Measurements from ENCODE around the gene AUH. TPM values are rescaled to one million over a fixed set of nuclear protein-coding genes. Genes with fewer than 3 reads are reported as not detected.

Gene AUH
- total RNA-seq, 2 experiments from 2014 or later = 15.5 to 15.6 TPM

DNA sequence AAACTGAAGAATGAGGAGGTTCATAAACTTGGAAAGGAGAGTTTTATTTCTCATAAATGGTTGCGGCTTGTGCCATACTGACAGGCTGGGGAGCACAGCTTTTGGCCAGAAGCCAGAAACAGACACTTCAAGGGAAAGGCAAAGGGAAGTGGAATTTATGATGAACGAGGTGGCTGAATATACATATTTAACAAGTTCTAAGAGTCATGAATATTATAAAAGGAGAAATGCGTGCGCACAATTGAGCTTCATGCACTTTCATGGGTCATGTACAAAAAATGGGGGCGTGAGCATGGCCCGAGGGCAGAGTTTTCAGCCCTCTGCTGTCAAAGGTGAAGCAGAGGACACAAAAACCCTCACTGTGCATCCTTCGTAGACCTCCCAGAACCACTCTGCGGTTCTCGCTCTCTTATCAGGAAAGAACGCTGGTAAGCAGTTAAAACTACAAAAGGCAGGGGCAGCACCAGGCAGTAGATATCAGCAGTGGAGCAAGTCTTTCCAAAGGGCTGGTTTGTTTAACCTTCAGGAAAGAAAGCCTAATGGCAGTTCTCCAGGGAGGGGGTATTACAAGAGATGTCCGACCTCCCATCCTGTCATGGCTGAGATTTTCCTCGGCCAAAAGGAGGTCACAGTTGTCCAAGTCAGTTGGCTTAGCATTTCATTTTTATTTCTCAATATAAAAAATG, 29.0 kb downstream of the AUH start:
- DNase-seq = no peak
- Mint-ChIP-seq H3K4me3 (no peak overlapping the region), H3K27ac (no peak overlapping the region), H3K36me3 (ENCODE audit: low read depth) (peaks cover 44% of the 10 kb centered on the region), H3K27me3 (ENCODE audit: low read depth) (no peaks in the 10 kb centered on the region), H3K9me3 (ENCODE audit: insufficient read depth) (no peaks in the 10 kb centered on the region), H3K4me1 (ENCODE audit: low read depth) (peaks cover 5% of the 10 kb centered on the region)
- no peak for ATAC-seq
- ChIA-PET CTCF (no interaction called here), POLR2A (no interaction called here)

DNA sequence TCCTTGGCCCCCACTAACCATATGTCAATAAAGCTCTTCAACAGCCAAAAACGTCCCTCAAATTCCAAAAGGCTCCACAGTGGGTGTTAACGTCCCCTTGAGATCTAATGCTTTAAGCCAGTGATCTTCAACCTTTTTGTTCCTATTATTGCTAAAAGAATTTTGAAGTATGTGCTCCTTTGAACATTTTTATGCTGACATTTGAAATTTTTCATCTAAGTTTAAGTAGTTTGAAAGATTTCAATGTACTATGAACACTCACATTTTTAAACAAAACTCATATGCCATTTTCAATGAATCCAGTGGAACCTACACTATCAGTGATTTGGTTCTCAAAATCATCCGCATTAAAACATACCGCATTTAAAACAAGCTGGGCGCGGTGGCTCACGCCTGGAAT, 29.9 kb downstream of the AUH start:
- no peaks in the 10 kb centered on the region for H3K9me3 Mint-ChIP-seq (ENCODE audit: insufficient read depth)
- no peak for DNase-seq
- H3K27me3 Mint-ChIP-seq (ENCODE audit: low read depth) = no peaks in the 10 kb centered on the region
- peaks cover 2% of the 10 kb centered on the region for H3K4me1 Mint-ChIP-seq (ENCODE audit: low read depth)
- ChIA-PET POLR2A (no interaction called here), CTCF (no interaction called here)
- peaks cover 46% of the 10 kb centered on the region for H3K36me3 Mint-ChIP-seq (ENCODE audit: low read depth)
- no peak overlapping the region for H3K27ac Mint-ChIP-seq
- H3K4me3 Mint-ChIP-seq = no peak overlapping the region
- no peak for ATAC-seq

DNA sequence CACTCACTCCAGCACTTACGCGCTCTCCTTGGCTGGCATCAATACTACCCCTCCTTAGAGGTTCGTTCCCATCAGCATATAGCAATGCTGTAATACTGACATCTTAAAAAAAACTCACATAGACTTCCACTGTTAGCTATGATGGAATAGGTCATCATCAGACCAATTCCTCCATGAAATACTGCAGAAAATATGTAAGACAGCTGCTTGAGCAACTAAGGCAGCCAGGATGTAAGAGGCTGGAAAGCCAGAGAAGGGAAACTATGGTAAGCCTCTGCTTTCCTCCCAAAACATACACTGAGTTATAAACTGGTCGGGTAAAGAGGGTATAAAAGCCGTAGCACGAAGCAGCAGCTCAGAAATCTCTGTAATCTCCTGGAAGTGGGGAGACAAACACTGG, 33.5 kb downstream of the AUH start:
- H3K4me3 Mint-ChIP-seq = no peak overlapping the region
- H3K36me3 Mint-ChIP-seq (ENCODE audit: low read depth) = peaks cover 52% of the 10 kb centered on the region
- DNase-seq = no peak
- H3K27ac Mint-ChIP-seq = no peak overlapping the region
- no peaks in the 10 kb centered on the region for H3K9me3 Mint-ChIP-seq (ENCODE audit: insufficient read depth)
- no peaks in the 10 kb centered on the region for H3K4me1 Mint-ChIP-seq (ENCODE audit: low read depth)
- H3K27me3 Mint-ChIP-seq (ENCODE audit: low read depth) = no peaks in the 10 kb centered on the region
- CTCF ChIA-PET = interaction anchor here (1.1 kb wide), 1 partner anchor 13 kb away, joined by 3 read pairs; no protein-coding TSS in a partner anchor
- POLR2A ChIA-PET = no interaction called here
- ATAC-seq = no peak

DNA sequence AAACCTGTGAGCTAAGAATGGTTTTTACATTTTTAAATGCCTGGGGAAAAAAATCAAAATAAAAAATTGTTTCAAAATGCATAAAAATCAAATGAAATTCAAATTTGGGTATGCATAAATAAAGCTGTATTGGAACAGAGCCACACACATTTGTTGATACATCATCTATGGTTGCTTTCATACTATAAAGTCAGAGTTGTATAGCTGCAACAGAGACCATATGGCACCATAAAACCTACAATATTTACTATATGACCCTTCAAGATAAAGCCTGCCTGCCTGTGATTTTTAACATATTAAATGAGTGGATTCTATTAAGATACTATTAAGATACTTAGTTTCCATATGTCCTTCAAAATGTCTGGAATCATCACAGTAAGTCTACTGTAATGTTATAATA, 40.0 kb downstream of the AUH start:
- ChIA-PET CTCF (interaction anchor here (1.2 to 1.5 kb wide), 2 partner anchors 105 to 175 kb away, joined by 3 read pairs; no protein-coding TSS in a partner anchor), POLR2A (no interaction called here)
- no peak overlapping the region for H3K4me3 Mint-ChIP-seq
- no peaks in the 10 kb centered on the region for H3K9me3 Mint-ChIP-seq (ENCODE audit: insufficient read depth)
- no peak for ATAC-seq
- H3K4me1 Mint-ChIP-seq (ENCODE audit: low read depth) = no peaks in the 10 kb centered on the region
- H3K27ac Mint-ChIP-seq = no peak overlapping the region
- DNase-seq = no peak
- peaks cover 40% of the 10 kb centered on the region for H3K36me3 Mint-ChIP-seq (ENCODE audit: low read depth)
- H3K27me3 Mint-ChIP-seq (ENCODE audit: low read depth) = no peaks in the 10 kb centered on the region

DNA sequence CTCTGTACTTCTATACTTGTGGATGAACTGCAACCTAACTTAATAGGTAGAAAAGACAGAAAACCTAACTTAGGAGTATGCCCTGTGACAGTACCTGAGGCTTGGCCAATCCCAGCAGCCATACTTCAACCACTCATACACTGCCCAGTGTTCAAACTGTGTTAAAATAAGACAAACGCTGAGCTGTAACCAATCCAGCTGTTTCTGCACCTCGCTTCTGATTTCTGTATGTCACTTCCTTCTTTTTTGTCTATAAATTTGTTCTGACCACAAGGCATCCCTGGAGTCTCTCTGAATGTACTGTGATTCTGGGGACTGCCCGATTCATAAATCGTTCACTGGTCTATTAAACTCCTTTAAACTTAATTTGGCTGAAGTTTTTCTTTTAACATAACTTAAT, 41.4 kb downstream of the AUH start:
- POLR2A ChIA-PET = no interaction called here
- Mint-ChIP-seq H3K27ac (no peak overlapping the region), H3K9me3 (ENCODE audit: insufficient read depth) (no peaks in the 10 kb centered on the region), H3K4me1 (ENCODE audit: low read depth) (no peaks in the 10 kb centered on the region), H3K4me3 (no peak overlapping the region), H3K27me3 (ENCODE audit: low read depth) (no peaks in the 10 kb centered on the region), H3K36me3 (ENCODE audit: low read depth) (peaks cover 34% of the 10 kb centered on the region)
- CTCF ChIA-PET = no interaction called here
- no peak for ATAC-seq
- no peak for DNase-seq

DNA sequence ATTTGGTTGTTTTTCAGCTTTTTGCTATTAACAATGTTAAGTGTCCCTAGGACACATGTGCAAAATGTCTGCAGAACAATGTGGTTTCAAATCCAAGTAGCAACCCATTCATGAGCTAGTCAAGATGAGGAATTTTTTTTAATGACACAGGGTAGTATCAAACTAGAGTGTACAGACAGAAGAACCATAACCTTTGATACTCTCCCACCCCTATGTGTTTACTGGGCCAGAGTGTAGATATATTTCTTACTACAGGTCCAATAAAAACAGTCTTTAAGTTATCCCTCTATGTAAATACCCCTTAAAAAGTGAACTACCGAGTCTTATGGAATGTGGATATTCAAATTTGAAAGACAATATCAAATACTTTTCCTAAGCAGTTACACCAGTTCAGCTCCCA, 45.6 kb downstream of the AUH start:
- CTCF ChIA-PET = interaction anchor here (1.1 to 2.0 kb wide), 3 partner anchors 15 to 110 kb away, joined by 3 to 6 read pairs (median 4); no protein-coding TSS in a partner anchor
- DNase-seq = no peak
- Mint-ChIP-seq H3K36me3 (ENCODE audit: low read depth) (peaks cover 27% of the 10 kb centered on the region), H3K4me3 (no peak overlapping the region), H3K4me1 (ENCODE audit: low read depth) (no peaks in the 10 kb centered on the region), H3K27ac (no peak overlapping the region), H3K27me3 (ENCODE audit: low read depth) (no peaks in the 10 kb centered on the region), H3K9me3 (ENCODE audit: insufficient read depth) (no peaks in the 10 kb centered on the region)
- POLR2A ChIA-PET = no interaction called here
- ATAC-seq = no peak

DNA sequence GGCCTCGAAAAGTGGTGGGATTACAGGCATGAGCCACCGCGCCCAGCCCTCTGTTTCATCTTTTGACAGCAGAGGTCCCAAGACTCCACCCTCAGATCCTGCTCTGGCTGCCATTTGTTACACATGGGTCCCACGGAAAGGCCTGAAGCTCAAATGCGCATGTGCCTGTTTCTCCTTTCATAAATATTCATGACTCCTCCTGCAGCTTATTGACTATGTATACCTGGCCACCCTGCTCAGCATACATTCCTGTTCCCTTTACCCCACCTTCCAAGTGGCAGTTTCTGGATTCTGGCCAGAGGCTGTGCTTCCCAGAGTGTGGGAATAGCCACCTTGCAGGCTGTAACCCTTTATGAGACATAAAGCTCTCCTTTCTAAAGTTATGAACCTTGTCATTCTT, 46.5 kb downstream of the AUH start:
- H3K27me3 Mint-ChIP-seq (ENCODE audit: low read depth) = no peaks in the 10 kb centered on the region
- H3K4me3 Mint-ChIP-seq = no peak overlapping the region
- DNase-seq (no peak), ATAC-seq (no peak)
- H3K4me1 Mint-ChIP-seq (ENCODE audit: low read depth) = no peaks in the 10 kb centered on the region
- peaks cover 27% of the 10 kb centered on the region for H3K36me3 Mint-ChIP-seq (ENCODE audit: low read depth)
- ChIA-PET POLR2A (no interaction called here), CTCF (interaction anchor here (1.1 to 2.0 kb wide), 3 partner anchors 14 to 111 kb away, joined by 3 to 6 read pairs (median 4); no protein-coding TSS in a partner anchor)
- H3K9me3 Mint-ChIP-seq (ENCODE audit: insufficient read depth) = no peaks in the 10 kb centered on the region
- no peak overlapping the region for H3K27ac Mint-ChIP-seq

DNA sequence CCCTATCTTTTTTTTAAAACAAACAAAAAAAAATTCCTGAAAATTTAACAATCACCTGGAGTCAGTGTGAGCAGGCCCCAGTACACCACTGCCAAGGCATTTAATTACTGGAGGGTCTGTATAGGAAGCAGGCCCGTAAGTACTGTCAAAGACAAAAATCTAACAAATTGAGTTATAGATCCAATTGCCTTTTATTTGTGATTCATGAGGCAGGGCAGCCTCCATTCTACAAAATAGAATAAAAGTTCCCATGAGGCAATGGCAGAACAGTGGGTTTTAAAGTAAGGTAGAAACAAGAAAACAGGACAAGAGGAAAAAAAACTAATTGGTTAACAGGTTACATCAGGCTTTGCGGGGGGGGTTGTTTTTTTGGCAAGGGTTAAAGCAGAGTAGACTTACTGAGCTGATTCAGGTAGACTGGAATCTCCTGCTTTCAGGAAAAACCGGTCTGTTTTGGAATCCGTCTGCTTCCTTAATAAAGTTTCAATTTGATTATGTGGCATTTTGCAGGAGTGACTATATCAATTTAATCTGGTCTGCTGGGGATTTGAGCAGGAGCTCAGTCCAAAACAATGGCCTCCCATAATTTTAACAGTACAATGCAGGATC, 48.9 kb downstream of the AUH start:
- Mint-ChIP-seq H3K27me3 (ENCODE audit: low read depth) (no peaks in the 10 kb centered on the region), H3K27ac (no peak overlapping the region), H3K9me3 (ENCODE audit: insufficient read depth) (no peaks in the 10 kb centered on the region), H3K4me1 (ENCODE audit: low read depth) (no peaks in the 10 kb centered on the region), H3K4me3 (no peak overlapping the region), H3K36me3 (ENCODE audit: low read depth) (peaks cover 16% of the 10 kb centered on the region)
- DNase-seq (no peak), ATAC-seq (no peak)
- POLR2A ChIA-PET = interaction anchor here (1.1 kb wide), 1 partner anchor 24 kb away, joined by 4 read pairs; no protein-coding TSS in a partner anchor
- CTCF ChIA-PET = interaction anchor here (1.0 to 1.1 kb wide), 2 partner anchors 15 to 46 kb away, joined by 3 read pairs; no protein-coding TSS in a partner anchor

DNA sequence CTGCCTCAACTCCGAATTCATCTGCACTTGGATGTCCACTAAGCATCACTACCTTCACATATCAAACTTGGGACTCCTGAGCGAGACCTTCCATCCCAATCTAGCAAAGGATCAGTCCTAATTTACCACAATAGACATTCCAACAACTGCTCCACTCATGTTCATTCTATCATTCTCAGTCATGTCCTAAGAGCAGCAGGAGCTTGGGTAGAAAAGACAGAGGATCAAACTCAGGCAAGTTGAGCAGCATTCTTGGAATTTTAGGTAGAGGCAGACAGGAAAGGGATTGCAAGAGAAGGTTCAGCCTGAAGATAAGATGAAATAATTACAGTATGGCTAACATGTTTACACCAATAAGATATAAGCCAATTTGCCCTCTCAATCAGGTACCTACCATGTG, 51.7 kb downstream of the AUH start:
- peaks cover 23% of the 10 kb centered on the region for H3K36me3 Mint-ChIP-seq (ENCODE audit: low read depth)

DNA sequence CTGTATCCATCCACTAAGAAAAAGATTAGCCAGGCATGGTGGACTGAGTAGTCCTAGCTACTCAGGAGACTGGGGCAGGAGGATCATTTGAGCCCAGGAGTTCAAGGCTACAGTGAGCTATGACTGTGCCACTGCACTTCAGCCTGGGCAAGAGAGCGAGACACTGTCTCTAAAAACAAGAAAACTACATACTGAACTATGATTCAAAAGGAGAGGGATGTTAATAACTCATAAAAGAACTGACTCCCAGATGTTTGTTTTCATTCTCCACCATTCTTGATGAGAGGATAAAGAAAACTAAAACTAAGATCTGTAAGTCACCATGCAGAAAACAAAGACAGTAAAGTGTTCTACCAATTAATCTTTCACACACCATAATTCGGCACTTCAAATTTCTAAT, 53.5 kb downstream of the AUH start:
- H3K27me3 Mint-ChIP-seq (ENCODE audit: low read depth) = no peaks in the 10 kb centered on the region
- CTCF ChIA-PET = interaction anchor here (1.0 kb wide), 1 partner anchor 128 kb away, joined by 3 read pairs; no protein-coding TSS in a partner anchor
- no peak overlapping the region for H3K4me3 Mint-ChIP-seq
- H3K9me3 Mint-ChIP-seq (ENCODE audit: insufficient read depth) = no peaks in the 10 kb centered on the region
- H3K27ac Mint-ChIP-seq = no peak overlapping the region
- ATAC-seq (no peak), DNase-seq (no peak)
- peaks cover 28% of the 10 kb centered on the region for H3K36me3 Mint-ChIP-seq (ENCODE audit: low read depth)
- POLR2A ChIA-PET = no interaction called here
- no peaks in the 10 kb centered on the region for H3K4me1 Mint-ChIP-seq (ENCODE audit: low read depth)

More for the DNA sequence above, 51.7 kb downstream of the AUH start:
- H3K4me3 Mint-ChIP-seq = no peak overlapping the region
- no peaks in the 10 kb centered on the region for H3K9me3 Mint-ChIP-seq (ENCODE audit: insufficient read depth)
- ATAC-seq = no peak
- DNase-seq = no peak
- CTCF ChIA-PET = no interaction called here
- POLR2A ChIA-PET = no interaction called here
- no peak overlapping the region for H3K27ac Mint-ChIP-seq
- no peaks in the 10 kb centered on the region for H3K27me3 Mint-ChIP-seq (ENCODE audit: low read depth)
- no peaks in the 10 kb centered on the region for H3K4me1 Mint-ChIP-seq (ENCODE audit: low read depth)

DNA sequence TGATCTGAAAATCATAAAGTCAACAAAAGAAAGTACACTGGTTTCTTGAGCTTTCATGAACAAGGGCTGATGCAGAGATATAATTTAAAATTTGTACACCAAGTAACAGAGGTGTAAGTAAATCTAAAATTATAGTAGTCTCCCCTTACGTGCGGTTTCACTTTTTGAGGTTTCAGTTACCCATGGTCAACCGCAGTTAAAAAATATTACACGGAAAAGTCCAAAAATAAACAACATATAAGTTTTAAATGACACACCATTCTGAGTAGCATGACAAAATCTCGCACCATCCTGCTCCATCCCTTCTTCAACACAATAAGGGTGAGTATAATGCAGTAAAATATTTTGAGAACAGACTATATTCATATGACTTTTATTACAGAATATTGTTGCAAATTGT, 54.4 kb downstream of the AUH start:
- Mint-ChIP-seq H3K4me1 (ENCODE audit: low read depth) (no peaks in the 10 kb centered on the region), H3K27ac (no peak overlapping the region), H3K36me3 (ENCODE audit: low read depth) (peaks cover 23% of the 10 kb centered on the region), H3K4me3 (no peak overlapping the region), H3K27me3 (ENCODE audit: low read depth) (no peaks in the 10 kb centered on the region), H3K9me3 (ENCODE audit: insufficient read depth) (no peaks in the 10 kb centered on the region)
- POLR2A ChIA-PET = no interaction called here
- CTCF ChIA-PET = interaction anchor here (1.0 kb wide), 1 partner anchor 129 kb away, joined by 3 read pairs; no protein-coding TSS in a partner anchor
- no peak for DNase-seq
- no peak for ATAC-seq

DNA sequence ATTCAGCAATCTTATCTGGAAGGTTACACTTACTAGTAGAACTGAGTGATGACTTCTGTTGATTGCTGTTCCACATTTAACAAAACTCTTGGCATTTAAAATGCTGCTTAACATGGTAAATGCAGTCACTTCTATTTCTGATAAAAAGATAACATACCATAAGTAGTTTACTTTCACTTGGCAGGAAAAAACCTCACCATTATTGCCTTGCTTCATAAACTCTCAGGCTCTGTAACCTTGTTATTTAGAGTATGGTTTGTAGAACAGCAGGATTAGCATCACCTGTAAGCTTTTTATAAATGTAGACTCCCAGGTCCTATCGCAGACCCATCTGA, 55.5 kb downstream of the AUH start:
- H3K36me3 Mint-ChIP-seq (ENCODE audit: low read depth) = peaks cover 21% of the 10 kb centered on the region
- no peak overlapping the region for H3K4me3 Mint-ChIP-seq
- H3K4me1 Mint-ChIP-seq (ENCODE audit: low read depth) = no peaks in the 10 kb centered on the region
- no peaks in the 10 kb centered on the region for H3K9me3 Mint-ChIP-seq (ENCODE audit: insufficient read depth)
- CTCF ChIA-PET = no interaction called here
- no peak overlapping the region for H3K27ac Mint-ChIP-seq
- no peaks in the 10 kb centered on the region for H3K27me3 Mint-ChIP-seq (ENCODE audit: low read depth)
- POLR2A ChIA-PET = no interaction called here
- ATAC-seq = no peak
- DNase-seq = no peak

All from activated CD8-positive, alpha-beta T cell treated with anti-CD3 and anti-CD28 coated beads, Interleukin-2, amount 10 ng/mL, durations not matched to agents 7 days and 5 days (primary cell).